Ramos (cell line): ENCODE data around the gene NSF.

Experiments used
- in situ Hi-C: fragments of 300-500 bp; cut with MboI; formaldehyde crosslinking; loops from one replicate; pipeline ENCODE4 v1.14.3; 2022; ENCODE audit warnings: low sequenced_read_pairs; ENCODE audit not compliant: unreplicated experiment

NSF gene

GRCh38 chr17:46771561-46772474 lies 181.3 kb downstream of the NSF start:
- in situ Hi-C loops = no loop called here

- in situ Hi-C loops = no loop called here
These were observed 182.2 kb downstream of the NSF start for GRCh38 chr17:46772475-46773220.

GRCh38 chr17:46773221-46773605 lies 182.7 kb downstream of the NSF start:
- in situ Hi-C loops = no loop called here

- in situ Hi-C loops = no loop called here
These were observed 183.2 kb downstream of the NSF start for GRCh38 chr17:46773676-46774075.

- in situ Hi-C loops = no loop called here
These were observed 183.8 kb downstream of the NSF start for GRCh38 chr17:46774108-46774737.

GRCh38 chr17:46776298-46777005 lies 186.0 kb downstream of the NSF start:
- in situ Hi-C loops = no loop called here

- in situ Hi-C loops = no loop called here
These were observed 187.8 kb downstream of the NSF start for GRCh38 chr17:46777943-46778915.

GRCh38 chr17:46780003-46780373 lies 189.5 kb downstream of the NSF start:
- in situ Hi-C loops = no loop called here

- in situ Hi-C loops = no loop called here
These were observed 191.9 kb downstream of the NSF start for GRCh38 chr17:46782250-46782953.

- in situ Hi-C loops = no loop called here
These were observed 192.6 kb downstream of the NSF start for GRCh38 chr17:46783031-46783593.

GRCh38 chr17:46785696-46786095 lies 195.2 kb downstream of the NSF start:
- in situ Hi-C loops = no loop called here

- in situ Hi-C loops = no loop called here
These were observed 197.0 kb downstream of the NSF start for GRCh38 chr17:46787478-46787877.

- in situ Hi-C loops = no loop called here
These were observed 197.8 kb downstream of the NSF start for GRCh38 chr17:46788300-46788699.

- in situ Hi-C loops = no loop called here
These were observed 198.3 kb downstream of the NSF start for GRCh38 chr17:46788796-46789195.

- in situ Hi-C loops = no loop called here
These were observed 199.1 kb downstream of the NSF start for GRCh38 chr17:46789610-46790009.

GRCh38 chr17:46790216-46790615 lies 199.7 kb downstream of the NSF start:
- in situ Hi-C loops = no loop called here

GRCh38 chr17:46791531-46791930 lies 201.1 kb downstream of the NSF start:
- in situ Hi-C loops = no loop called here

GRCh38 chr17:46792071-46792470 lies 201.6 kb downstream of the NSF start:
- in situ Hi-C loops = no loop called here
